Measurements from ENCODE around the gene PACS2. TPM values are rescaled to one million over a fixed set of nuclear protein-coding genes. Genes with fewer than 3 reads are reported as not detected.
"Not testable (repeated sequence)": the region's sequence is repeated elsewhere in the genome, so short reads cannot be mapped to it uniquely, and the experiment has no call there.

Gene PACS2
- total and polyA plus RNA-seq, 2 experiments from 2014 or later, result 10.0 to 39.7 TPM

- Histone ChIP-seq H3K4me2 (ENCODE audit: unreplicated experiment) (no peak overlapping the region), H3K27me3 (replicated peaks; ENCODE audit: insufficient read depth) (no peaks in the 10 kb centered on the region), H3K27ac (no peak overlapping the region), H3K4me1 (ENCODE audit: insufficient read depth) (no peaks in the 10 kb centered on the region), H4K20me1 (ENCODE audit: insufficient read depth) (no peaks in the 10 kb centered on the region), H3K9ac (no peak overlapping the region), H3K79me2 (ENCODE audit: insufficient read depth) (no peaks in the 10 kb centered on the region), H3K9me2 (ENCODE audit: insufficient read depth) (no peaks in the 10 kb centered on the region), H3K4me3 (no peak overlapping the region), H3F3A (ENCODE audit: insufficient read depth) (no peaks in the 10 kb centered on the region), H3K36me3 (ENCODE audit: low read depth) (no peaks in the 10 kb centered on the region), H3K9me3 (ENCODE audit: low read depth) (no peaks in the 10 kb centered on the region), H2AFZ (no peak overlapping the region)
- DNase-seq, result no peak
- WGBS, 2 experiments (ENCODE audit: low coverage in 1 of 2, low lambda C conversion rate in 2 of 2, missing lambda C conversion rate in 2 of 2), result 94 to 96% methylated on average over 13 to 17 of the region's 17 CpGs
- in situ Hi-C loops (cut with MboI), result no loop called here
- TF ChIP-seq EZH2phosphoT487 (IDR thresholded peaks at IDR 0.05; ENCODE audit: insufficient read depth, low read depth) (no peak), EZH2 (IDR thresholded peaks at IDR 0.05; ENCODE audit: insufficient read depth, poor library complexity, severe bottlenecking) (no peak)
Measured at GRCh38 chr14:105357626-105358025, 43.1 kb downstream of the PACS2 start.

GRCh38 chr14:105358140-105358846 is 43.7 kb downstream of the PACS2 start:
- Histone ChIP-seq H3K4me2 (ENCODE audit: unreplicated experiment) (no peak overlapping the region), H3K9me3 (ENCODE audit: low read depth) (no peaks in the 10 kb centered on the region), H4K20me1 (ENCODE audit: insufficient read depth) (no peaks in the 10 kb centered on the region), H3K9me2 (ENCODE audit: insufficient read depth) (no peaks in the 10 kb centered on the region), H3K36me3 (ENCODE audit: low read depth) (no peaks in the 10 kb centered on the region), H3K27ac (no peak overlapping the region), H3F3A (ENCODE audit: insufficient read depth) (0 out of 2 replicates have a peak, but pooled peaks cover 2% of the 10 kb centered on the region), H3K4me3 (no peak overlapping the region), H3K27me3 (replicated peaks; ENCODE audit: insufficient read depth) (no peaks in the 10 kb centered on the region), H2AFZ (no peak overlapping the region), H3K9ac (no peak overlapping the region), H3K4me1 (ENCODE audit: insufficient read depth) (no peaks in the 10 kb centered on the region), H3K79me2 (ENCODE audit: insufficient read depth) (no peaks in the 10 kb centered on the region)
- WGBS, 2 experiments (ENCODE audit: low coverage in 1 of 2, low lambda C conversion rate in 2 of 2, missing lambda C conversion rate in 2 of 2), result 91 to 94% methylated on average over 22 to 23 of the region's 25 CpGs
- TF ChIP-seq EZH2 (IDR thresholded peaks at IDR 0.05; ENCODE audit: insufficient read depth, poor library complexity, severe bottlenecking), result no peak
- TF ChIP-seq EZH2phosphoT487 (IDR thresholded peaks at IDR 0.05; ENCODE audit: insufficient read depth, low read depth), result no peak
- DNase-seq, result no peak
- in situ Hi-C loops (cut with MboI), result no loop called here

GRCh38 chr14:105358943-105359342 is 44.4 kb downstream of the PACS2 start:
- in situ Hi-C loops (cut with MboI), result no loop called here
- no peaks in the 10 kb centered on the region for H3K9me2 ChIP-seq (ENCODE audit: insufficient read depth)
- no peak for DNase-seq

GRCh38 chr14:105361412-105361811 is 46.9 kb downstream of the PACS2 start:
- DNase-seq; H3F3A ChIP-seq (ENCODE audit: insufficient read depth); H3K9ac ChIP-seq; H4K20me1 ChIP-seq (ENCODE audit: insufficient read depth); H3K4me1 ChIP-seq (ENCODE audit: insufficient read depth); H2AFZ ChIP-seq; in situ Hi-C loops (cut with MboI); H3K4me3 ChIP-seq; H3K27me3 ChIP-seq (replicated peaks; ENCODE audit: insufficient read depth); H3K79me2 ChIP-seq (ENCODE audit: insufficient read depth); H3K4me2 ChIP-seq (ENCODE audit: unreplicated experiment); H3K9me2 ChIP-seq (ENCODE audit: insufficient read depth); H3K36me3 ChIP-seq (ENCODE audit: low read depth); H3K9me3 ChIP-seq (ENCODE audit: low read depth); H3K27ac ChIP-seq: not testable (repeated sequence)
- 96 to 99% methylated on average over 10 of the region's 10 CpGs for whole genome bisulfite sequencing, 2 experiments (ENCODE audit: low coverage in 1 of 2, low lambda C conversion rate in 2 of 2, missing lambda C conversion rate in 2 of 2)

More at GRCh38 chr14:105358943-105359342, 44.4 kb downstream of the PACS2 start:
- Histone ChIP-seq H3K9me3 (ENCODE audit: low read depth) (no peaks in the 10 kb centered on the region), H3F3A (ENCODE audit: insufficient read depth) (0 out of 2 replicates have a peak, but pooled peaks cover 7% of the 10 kb centered on the region), H3K4me3 (no peak overlapping the region), H3K27me3 (replicated peaks; ENCODE audit: insufficient read depth) (no peaks in the 10 kb centered on the region), H3K36me3 (ENCODE audit: low read depth) (no peaks in the 10 kb centered on the region), H2AFZ (no peak overlapping the region), H3K4me1 (ENCODE audit: insufficient read depth) (no peaks in the 10 kb centered on the region), H3K4me2 (ENCODE audit: unreplicated experiment) (no peak overlapping the region), H3K27ac (no peak overlapping the region), H4K20me1 (ENCODE audit: insufficient read depth) (no peaks in the 10 kb centered on the region), H3K9ac (no peak overlapping the region), H3K79me2 (ENCODE audit: insufficient read depth) (no peaks in the 10 kb centered on the region)
- 93 to 95% methylated on average over 16 of the region's 16 CpGs for WGBS, 2 experiments (ENCODE audit: low coverage in 1 of 2, low lambda C conversion rate in 2 of 2, missing lambda C conversion rate in 2 of 2)
- TF ChIP-seq EZH2phosphoT487 (IDR thresholded peaks at IDR 0.05; ENCODE audit: insufficient read depth, low read depth) (no peak), EZH2 (IDR thresholded peaks at IDR 0.05; ENCODE audit: insufficient read depth, poor library complexity, severe bottlenecking) (no peak)

All from GM23248 (cell line).